ENCODE measurements around the gene AVP.
"Not testable (repeated sequence)": the region's sequence is repeated elsewhere in the genome, so short reads cannot be mapped to it uniquely, and the experiment has no call there.

The AVP gene, protein sequence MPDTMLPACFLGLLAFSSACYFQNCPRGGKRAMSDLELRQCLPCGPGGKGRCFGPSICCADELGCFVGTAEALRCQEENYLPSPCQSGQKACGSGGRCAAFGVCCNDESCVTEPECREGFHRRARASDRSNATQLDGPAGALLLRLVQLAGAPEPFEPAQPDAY

DNA sequence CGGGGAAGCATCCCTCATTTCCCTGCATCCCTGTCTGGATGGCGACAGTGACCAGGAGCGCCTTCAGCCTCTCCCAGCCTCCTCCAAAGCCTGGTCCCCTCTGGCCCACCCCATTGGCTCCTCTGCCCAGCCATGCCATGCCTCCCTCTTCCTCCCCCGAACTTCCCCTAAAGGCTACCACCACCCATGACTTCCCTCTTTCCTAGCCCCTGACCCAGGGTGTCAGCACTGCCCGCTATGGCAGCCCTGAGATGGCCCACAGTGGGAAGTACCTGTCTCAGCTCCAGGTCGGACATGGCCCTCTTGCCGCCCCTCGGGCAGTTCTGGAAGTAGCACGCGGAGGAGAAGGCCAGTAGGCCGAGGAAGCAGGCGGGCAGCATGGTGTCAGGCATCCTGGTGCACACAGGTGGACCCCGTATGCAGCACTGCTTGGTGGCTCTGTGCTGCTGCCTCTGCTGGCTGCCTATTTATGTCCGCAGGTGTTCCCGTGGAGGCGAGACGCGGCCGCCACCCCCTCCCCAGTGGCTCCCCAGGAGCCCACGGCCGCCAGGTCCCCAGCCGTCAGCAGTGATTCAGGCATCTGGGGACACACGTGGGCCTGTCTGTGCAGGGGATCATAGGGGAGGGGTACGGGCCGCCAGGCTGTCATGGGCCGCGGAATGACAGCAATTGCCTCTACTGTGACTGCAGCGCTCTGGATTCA lies at the start of gene AVP:
TSS of gene AVP (minus strand) at position 442 of the 703 bp plus-strand sequence. CDS start at position 392, 50 bp downstream.
- DNase-seq: no peak

DNA sequence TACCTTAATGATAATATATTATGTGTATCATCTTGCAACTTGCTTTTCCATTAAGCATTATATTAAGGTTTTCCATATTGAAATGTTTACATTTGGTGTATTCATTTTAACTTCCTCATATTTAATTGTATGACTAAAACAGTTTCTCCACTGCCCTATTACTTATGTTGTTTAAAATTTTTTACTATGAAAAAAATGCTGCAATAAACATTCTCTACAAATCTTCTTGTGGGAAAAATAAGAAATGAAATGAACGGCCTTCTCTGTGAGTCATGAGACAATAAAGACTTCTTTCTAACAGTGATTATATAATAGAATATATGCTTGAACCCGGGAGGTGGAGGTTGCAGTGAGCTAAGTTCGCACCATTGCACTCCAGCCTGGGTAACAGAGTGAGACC lies 49.6 kb upstream of the AVP start:
- DNase-seq: no peak

DNA sequence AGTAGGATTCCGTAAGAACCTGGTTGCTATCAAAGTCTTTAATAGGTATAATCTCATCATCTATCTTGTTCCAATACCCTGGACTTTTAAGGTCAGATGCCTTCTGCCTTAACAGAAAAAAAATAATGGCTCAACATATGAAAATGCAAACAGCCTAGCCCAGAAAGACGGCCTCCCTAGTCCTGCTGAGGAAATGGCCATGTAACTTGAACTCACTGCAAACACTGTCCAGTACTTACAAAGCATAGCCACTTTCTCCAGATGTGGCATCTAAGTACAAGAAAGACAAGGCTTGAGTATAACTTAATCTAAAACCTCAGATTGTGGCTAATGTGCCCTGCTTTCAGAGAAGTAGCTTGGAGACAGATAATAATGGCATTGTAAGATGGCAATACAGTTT lies 48.6 kb upstream of the AVP start:
- DNase-seq: no peak

DNA sequence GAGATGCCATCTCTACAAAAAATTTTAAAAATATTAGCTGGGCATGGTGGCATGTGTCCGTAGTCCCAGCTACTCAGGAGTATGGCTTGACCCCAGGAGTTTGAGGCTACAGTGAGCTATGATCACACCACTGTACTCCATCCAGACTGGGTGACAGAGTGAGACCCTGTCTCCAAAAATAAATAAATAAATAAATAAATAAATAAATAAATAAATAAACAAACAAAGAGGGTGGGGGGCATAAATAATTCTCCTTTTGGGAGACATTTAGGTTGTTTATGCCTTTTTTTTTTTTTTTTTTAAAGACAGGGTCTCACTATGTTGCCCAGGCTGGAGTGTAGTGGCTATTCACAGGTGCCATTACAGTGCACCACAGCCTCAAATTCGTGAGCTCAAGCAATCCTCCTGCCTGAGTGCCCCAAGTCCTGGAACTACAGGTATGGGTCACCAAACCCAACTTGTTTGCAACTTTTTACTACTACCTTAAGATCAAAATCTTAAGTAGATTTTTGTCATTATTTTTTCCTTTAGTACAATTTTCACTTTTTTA lies 45.6 kb upstream of the AVP start:
- no peak for DNase-seq

DNA sequence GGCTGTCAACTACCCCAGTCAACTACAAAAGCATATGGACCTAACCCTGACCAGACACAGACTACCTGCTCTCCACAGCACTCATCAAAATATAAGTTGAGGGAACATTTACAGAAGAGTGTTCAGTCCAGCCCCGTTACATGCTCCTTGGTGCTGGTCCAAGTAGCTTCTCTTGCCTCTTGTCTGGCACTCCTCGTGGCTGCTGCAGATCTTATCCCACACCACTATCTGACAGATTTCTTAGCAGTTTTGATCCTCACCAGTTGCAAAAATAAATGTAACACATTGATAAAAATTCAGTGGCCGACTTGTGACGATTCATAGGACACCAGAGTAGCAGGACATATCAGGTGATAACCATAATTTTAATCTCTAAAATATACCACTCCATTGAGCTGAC lies 44.6 kb upstream of the AVP start:
- no peak for DNase-seq

DNA sequence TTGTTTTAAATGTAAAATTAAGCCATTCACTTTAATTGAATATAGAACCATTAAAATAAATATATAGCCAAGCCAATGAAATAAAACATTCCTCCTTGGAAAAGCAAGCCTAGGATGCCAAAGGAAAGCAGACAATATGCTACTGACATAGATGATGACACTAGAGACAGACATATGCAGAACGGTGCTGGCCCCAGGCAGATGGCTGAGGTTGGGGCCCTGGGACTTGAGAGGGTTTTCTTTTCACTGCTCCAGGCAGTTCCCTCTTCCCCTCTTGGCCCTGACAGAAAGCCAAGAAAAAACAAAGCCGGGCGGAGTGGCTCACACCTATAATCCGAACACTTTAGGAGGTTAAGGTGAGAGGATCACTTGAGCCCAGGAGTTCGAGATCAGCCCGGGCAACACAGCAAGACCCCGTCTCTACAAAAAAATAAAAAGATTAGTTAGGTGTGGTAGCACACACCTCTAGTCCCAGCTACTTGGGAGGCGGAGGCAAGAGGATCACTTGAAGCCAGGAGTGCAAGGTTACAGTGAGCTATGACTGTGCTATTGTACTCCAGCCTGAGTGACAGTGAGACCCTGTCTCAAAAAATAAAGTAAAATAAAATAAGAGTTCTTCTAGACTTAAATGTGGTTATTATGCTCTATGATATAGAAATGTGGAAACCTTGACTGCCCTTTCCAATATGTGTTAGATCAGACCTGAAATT lies 43.9 kb upstream of the AVP start:
- no peak for DNase-seq

DNA sequence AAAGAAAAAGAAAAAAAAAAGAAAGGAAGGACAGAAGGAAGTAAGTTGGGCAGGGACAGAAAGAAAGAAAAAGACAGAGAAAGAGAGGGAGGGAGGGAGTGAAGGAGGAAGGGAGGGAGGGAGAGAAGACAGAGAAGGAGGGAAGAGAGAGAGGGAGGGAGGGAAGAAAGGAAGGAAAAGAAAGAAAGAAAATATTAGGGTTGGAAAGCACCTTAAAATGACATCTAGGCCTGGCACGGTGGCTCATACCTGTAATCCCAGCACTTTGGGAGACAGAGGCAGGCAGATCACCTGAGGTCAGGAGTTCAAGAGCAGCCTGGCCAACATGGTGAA lies 42.0 kb upstream of the AVP start:
- DNase-seq: no peak

DNA sequence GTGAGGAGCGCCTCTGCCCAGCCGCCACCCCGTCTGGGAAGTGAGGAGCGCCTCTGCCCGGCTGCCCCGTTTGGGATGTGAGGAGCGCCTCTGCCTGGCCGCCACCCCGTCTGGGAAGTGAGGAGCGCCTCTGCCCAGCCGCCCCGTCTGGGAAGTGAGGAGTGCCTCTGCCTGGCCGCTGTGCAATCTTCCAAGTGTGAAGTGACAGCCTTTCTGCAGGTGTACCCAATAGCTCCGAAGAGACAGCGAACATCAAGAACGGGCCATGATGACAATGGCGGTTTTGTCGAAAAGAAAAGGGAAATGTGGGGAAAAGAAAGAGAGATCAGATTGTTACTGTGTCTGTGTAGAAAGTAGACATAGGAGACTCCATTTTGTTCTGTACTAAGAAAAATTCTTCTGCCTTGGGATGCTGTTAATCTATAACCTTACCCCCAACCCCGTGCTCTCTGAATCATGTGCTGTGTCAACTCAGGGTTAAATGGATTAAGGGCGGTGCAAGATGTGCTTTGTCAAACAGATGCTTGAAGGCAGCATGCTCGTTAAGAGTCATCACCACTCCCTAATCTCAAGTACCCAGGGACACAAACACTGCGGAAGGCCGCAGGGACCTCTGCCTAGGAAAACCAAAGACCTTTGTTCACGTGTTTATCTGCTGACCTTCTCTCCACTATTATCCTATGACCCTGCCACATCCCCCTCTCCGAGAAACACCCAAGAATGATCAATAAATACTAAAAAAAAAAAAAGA lies 41.4 kb upstream of the AVP start:
- DNase-seq: not testable (repeated sequence)

DNA sequence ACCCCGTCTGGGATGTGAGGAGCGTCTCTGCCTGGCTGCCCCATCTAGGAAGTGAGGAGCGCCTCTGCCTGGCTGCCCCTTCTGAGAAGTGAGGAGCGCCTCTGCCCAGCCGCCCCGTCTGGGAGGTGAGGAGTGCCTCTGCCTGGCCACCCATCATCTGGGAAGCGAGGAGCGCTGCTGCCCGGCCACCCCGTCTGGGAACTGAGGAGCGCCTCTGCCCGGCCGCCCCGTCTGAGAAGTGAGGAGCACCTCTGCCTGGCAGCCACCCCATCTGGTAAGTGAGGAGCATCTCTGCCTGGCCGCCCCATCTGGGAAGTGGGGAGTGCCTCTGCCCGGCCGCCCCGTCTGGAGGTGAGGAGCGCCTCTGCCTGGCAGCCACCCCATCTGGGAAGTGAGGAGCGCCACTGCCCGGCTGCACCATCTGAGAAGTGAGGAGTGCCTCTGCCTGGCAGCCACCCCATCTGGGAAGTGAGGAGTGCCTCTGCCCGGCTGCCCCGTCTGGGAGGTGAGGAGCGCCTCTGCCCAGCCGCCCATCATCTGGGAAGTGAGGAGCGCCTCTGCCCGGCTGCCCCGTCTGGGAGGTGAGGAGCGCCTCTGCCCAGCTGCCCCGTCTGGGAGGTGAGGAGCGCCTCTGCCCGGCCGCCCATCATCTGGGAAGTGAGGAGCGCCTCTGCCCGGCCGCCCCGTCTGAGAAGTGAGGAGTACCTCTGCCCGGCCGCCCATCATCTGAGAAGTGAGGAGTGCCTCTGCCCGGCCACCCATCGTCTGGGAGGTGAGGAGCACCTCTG lies 40.4 kb upstream of the AVP start:
- not testable (repeated sequence) for DNase-seq

DNA sequence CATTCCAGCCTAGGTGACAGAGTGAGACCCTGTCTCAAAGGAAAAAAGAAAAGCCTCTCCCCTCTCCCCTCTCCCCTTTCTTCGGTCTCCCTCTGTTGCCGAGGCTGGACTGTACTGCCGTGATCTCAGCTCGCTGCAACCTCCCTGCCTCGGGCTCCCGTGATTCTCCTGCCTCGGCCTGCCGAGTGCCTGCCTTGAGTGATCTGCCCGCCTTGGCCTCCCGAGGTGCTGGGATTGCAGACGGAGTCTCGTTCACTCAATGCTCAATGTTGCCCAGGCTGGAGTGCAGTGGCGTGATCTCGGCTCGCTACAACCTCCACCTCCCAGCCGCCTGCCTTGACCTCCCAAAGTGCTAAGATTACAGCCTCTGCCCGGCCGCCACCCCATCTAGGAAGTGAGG lies 39.6 kb upstream of the AVP start:
- DNase-seq: not testable (repeated sequence)

DNA sequence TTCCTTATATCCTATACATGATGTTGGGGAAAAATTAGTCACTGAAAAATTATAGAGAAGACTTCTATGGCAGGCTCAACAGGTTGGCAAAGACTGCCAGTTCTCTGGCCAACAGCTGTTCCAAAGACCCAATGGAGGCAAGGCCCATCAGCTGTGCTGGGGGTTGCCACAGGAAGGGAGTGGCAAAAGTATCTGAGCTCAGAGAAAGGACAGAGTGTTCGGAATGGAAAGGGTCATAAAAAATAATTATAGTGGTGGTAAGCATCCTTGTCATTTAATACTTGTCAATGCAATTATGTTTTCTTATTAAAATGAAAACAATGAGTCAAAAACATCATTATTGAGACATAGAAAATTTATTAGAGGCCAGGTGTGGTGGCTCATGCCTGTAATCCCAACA lies 39.0 kb upstream of the AVP start:
- DNase-seq: no peak

DNA sequence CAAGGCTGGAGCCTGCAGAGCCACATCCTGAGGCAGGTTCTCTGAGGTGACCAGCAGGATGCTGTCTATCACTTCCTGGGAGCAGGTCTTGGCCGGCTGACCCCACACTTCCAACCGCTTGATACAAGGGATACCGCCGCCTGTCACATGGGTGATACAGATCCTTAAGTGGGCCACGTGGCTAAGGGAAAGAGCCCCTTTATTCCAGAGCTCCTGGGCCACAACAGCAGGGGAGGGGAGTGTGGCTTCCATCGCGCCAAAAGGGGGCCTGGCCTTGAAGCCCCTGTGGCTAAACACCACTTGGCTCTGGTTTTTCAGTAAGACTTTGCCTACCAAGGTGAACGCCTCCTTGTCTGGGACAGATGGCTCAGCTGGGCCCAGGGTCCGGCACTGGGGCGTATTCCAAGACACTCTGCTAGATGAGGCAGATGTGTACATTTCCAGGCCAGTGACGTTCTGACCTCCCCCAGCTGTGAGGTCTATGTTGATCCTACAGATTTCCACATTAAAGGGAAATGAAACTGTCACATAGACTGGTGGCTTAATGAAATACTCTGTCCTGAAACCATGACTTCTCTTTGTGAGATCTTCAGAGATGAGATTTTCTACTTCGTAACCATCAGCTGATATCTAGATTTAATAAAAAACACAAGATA lies 37.6 kb upstream of the AVP start:
- no peak for DNase-seq

DNA sequence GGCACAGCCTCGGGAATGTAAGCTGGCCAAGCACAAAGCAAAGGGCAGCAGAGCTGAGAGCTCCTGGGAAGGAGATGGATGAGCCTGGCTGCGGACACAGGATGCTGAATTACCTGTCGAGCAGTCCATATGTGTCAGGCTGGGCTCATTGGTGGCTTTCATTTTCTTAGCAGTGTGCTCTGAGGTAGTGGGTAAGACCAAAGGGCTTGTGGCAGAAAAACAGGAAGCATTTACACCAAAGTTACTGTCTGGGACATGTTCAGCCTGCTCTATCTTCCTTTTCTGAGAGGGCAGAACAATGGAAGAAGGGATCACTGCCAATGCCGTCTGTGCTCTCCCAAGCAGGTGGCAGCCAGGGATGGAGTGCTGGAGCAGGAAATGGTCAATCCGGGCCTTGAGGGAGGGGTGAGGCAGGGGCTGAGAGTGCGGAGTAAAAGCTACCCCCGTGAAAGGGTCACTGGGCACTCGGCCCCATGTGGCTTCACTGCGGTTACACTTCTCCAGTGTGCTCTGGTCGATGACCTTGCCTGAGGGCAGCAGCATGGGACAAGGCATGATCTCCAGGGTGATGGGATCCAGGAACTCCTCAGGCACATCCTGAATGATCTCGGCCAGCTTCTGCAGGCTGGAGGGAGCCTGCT lies 36.9 kb upstream of the AVP start:
- no peak for DNase-seq

DNA sequence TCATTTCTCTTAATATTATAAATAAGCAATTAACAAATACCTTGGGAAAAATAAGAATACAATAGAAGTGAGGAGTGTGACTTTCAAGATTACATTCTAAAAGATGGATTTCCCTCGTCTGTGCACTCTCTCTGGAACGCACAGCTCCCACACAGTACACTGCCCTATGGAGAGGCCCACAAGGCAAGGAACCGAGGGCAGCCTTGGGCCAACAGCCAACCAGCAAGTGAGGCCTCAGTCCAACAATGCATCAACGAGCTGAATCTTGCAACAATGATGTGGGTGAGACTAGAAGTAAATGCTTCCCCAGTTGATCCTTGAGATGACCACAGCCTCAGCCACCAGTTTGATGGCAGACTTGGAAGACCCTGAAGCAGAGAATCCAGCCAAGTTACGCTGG lies 34.5 kb upstream of the AVP start:
- no peak for DNase-seq

DNA sequence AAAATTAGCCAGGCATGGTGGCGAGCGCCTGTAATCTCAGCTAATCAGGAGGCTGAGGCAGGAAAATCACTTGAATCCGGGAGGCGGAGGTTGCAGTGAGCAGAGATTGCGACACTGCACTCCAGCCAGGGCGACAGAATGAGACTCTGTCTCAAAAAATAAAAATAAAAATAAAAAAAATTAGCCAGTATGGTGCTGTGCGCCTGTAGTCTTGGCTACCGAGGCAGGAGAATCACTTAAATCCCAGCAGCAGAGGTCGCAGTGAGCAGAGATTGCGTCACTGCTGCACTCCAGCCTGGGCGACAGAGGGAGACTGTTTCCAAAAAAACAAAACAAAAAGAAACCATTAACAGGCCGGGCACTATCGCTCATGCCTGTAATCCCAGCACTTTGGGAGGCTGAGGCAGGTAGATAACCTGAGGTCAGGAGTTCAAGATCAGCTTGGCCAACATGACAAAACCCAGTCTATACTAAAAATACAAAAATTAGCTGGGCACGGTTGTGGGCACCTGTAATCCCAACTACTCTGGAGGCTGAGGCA lies 33.4 kb upstream of the AVP start:
- not testable (repeated sequence) for DNase-seq

DNA sequence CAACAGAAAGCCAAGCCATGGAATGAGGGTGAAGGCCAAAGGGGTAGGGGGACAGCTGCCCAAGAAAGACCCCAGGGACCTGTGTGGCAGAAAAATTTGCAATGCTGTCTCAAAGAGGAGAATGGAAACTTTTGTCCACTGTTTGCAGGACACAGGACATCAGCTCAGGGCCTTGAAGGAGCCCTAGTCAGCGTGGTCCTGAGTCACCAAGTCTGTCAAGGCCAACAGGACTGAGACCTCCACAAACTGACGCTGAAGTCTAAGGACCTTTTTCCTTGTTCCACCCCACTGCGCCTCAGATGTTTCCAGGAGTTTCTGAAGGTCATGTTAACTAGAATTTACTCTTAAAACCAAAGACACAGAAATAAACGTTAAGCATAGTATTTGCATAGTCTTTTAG lies 31.8 kb upstream of the AVP start:
- DNase-seq: no peak

DNA sequence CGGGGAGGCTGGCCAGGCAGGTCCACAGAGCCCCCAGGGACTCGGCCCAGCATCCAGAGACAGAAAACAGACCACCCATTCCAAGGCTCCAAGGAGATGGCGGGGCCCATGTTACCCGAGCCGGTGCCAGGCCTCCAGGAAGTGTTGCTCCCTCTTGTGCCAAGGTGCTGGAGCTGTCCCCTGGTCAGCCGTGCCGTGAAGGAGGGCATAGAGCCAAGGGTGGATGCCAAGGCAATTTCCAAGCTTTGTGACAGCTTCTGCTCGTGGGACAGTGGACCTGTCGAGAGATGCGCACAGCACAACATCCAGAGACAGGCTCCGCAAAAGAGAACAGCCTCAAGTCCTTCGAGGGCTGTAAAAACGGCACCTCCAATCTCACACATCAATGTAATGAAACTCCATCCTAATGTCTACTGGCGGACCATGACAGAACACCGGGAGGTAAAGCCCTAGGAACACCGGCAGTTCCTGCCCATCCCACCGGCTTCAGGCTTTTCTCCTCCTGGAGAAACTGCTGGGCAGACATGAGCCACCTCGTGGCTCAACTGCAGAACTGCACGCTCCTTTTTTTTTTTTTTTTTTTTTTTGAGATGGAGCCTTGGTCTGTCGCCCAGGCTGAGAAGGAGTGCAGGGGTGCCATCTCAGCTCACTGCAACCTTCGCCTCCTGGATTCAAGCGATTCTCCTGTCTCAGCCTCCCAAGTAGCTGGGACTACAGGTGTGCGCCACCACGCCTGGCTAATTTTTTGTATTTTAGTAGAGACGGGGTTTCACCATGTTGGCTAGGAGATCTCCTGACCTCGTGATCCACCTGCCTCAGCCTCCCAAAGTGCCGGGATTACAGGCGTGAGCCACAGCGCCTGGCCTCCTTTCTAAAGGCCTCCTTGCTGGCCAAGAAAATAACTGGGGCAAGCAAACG lies 30.9 kb upstream of the AVP start:
- peak; percentile 31 to 74 for DNase-seq

DNA sequence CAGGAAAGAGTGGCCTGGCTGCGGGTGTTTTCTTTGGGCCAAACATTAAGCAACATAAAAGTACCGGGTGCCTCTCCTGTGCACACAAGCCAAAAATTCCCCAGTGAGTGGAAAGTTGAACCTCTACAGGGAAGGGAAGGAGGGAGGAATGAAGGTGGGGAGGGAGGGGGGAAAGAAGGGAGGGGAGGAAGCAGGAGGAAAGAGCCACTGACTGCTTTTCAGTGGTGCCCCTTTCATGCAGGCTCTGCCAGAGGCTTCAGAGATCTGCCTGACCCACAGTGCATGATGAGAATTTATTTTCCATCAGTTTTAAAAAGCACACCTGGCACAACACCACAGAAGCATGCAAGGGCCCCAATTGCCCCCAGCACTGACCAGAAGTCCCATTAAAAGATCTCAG lies 27.5 kb upstream of the AVP start:
- no peak for DNase-seq

DNA sequence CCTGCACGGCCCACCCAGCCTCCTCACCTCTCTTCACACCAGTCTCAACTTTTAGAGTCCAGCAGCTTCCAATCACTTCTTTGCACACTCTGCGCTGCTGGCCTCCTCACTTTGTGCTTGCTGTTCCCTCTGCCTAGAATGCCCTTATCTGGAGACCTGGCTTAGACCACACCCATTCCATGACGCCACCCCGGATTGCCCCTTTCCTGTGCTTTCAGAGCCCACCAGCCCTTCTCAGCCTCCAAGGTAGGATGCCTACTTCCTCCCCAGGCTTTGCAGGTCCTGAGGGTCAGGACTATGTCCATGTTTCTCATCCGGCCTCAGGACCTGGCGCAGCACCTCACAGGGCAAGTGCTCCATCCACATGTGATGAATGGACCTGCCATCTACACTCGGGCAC lies 27.0 kb upstream of the AVP start:
- DNase-seq: no peak
